ENCODE results near the gene CREB3L2. TPM values are rescaled to one million over a fixed set of nuclear protein-coding genes. Genes with fewer than 3 reads are reported as not detected.

CREB3L2 gene
- total and polyA plus RNA-seq, 2 of the 8 experiments (the other 6 are each of a cell fraction or from before 2014, with no cell fraction given): 14.4 to 48.3 TPM

- Histone ChIP-seq H2BK120ac (replicated peaks; ENCODE audit: low read depth, low read length) (no peak overlapping the region), H2AK5ac (ENCODE audit: low read depth, low read length) (no peak overlapping the region), H2BK12ac (ENCODE audit: low read depth, low read length) (no peak overlapping the region), H3K4ac (replicated peaks; ENCODE audit: insufficient read length, low read depth, low read length) (no peak overlapping the region), H3K27me3 (replicated peaks in 1 of 4; ENCODE audit: control insufficient read depth in 3 of 4, extremely low read depth in 1 of 4, insufficient read depth in 3 of 4, low read length in 3 of 4) (no peaks in the 10 kb centered on the region), H3K79me2 (ENCODE audit: control insufficient read depth in 1 of 2, insufficient read depth in 2 of 2, low read length in 2 of 2) (peaks cover 18 to 79% of the 10 kb centered on the region in 2 experiments), H3K23me2 (ENCODE audit: low read depth, low read length) (peaks cover 8% of the 10 kb centered on the region), H3K56ac (replicated peaks; ENCODE audit: insufficient read length, low read depth, low read length) (no peak overlapping the region), H3K79me1 (ENCODE audit: low read depth, low read length) (peaks cover 7% of the 10 kb centered on the region; the same call in 1 of the 2 replicates), H2BK5ac (ENCODE audit: low read depth, low read length) (no peak overlapping the region), H4K91ac (replicated peaks; ENCODE audit: insufficient read length, low read length) (no peak overlapping the region), H3K4me1 (replicated peaks in 1 of 4; ENCODE audit: control insufficient read depth in 3 of 4, insufficient read depth in 4 of 4, low read length in 3 of 4) (peaks cover 0 to 11% (median 8%) of the 10 kb centered on the region in 4 experiments; a peak in 5 of 7 replicates), H3K18ac (ENCODE audit: extremely low read depth, low read length) (no peak overlapping the region), H3K4me3 (ENCODE audit: extremely low read depth in 1 of 4, insufficient read depth in 2 of 4, low read depth in 3 of 4, low read length in 4 of 4) (no peak overlapping the region), H3K4me2 (ENCODE audit: insufficient read depth in 1 of 2, low read depth in 2 of 2, low read length in 2 of 2) (no peak overlapping the region; a peak in 1 of 4 replicates), H2AFZ (ENCODE audit: low read length) (no peak overlapping the region), H3K36me3 (ENCODE audit: control insufficient read depth in 2 of 4, insufficient read depth in 4 of 4, low read length in 3 of 4) (no peaks in the 10 kb centered on the region), H4K5ac (ENCODE audit: insufficient read length, low read depth, low read length) (no peak overlapping the region), H3K9ac (replicated peaks in 1 of 4; ENCODE audit: extremely low read depth in 1 of 4, low read depth in 3 of 4, low read length in 3 of 4) (no peak overlapping the region), H3K27ac (ENCODE audit: low read depth, low read length) (no peak overlapping the region), H2BK20ac (ENCODE audit: low read length) (no peak overlapping the region), H4K20me1 (replicated peaks in 1 of 2; ENCODE audit: control insufficient read depth in 1 of 2, insufficient read depth in 2 of 2, low read length in 2 of 2) (peaks cover 0 to 8% of the 10 kb centered on the region in 2 experiments), H2BK15ac (ENCODE audit: low read length) (no peak overlapping the region), H3K9me3 (ENCODE audit: insufficient read depth in 2 of 2, low read depth in 1 of 2, low read length in 1 of 2) (no peaks in the 10 kb centered on the region), H3K23ac (ENCODE audit: insufficient read length) (no peak overlapping the region), H4K8ac (ENCODE audit: extremely low read depth, insufficient read depth, low read length) (no peak overlapping the region), H3K14ac (ENCODE audit: insufficient read length) (no peak overlapping the region)
- 0% methylated on average over 1 of the region's 1 CpG; no CpG with 5 or more reads in 1 of the 2 experiments for whole genome bisulfite sequencing, 2 experiments (ENCODE audit: extremely low coverage in 1 of 2, insufficient coverage in 1 of 2, insufficient read length in 1 of 2, insufficient replicate concordance in 2 of 2, low coverage in 1 of 2, low lambda C conversion rate in 2 of 2, missing lambda C conversion rate in 1 of 2)
- no peak for FAIRE-seq
- DNase-seq (ENCODE audit: low read depth in 1 of 2, low spot score in 2 of 2): no peak
- ChIA-PET POLR2A (ENCODE audit: partially characterized antibody) (no interaction called here), CTCF (ENCODE audit: partially characterized antibody) (interaction anchor here (1.0 to 14.1 kb wide), 4 partner anchors 10 to 94 kb away, joined by 3 to 167 read pairs (median 4); no protein-coding TSS in a partner anchor)
- TF ChIP-seq BCL11A (IDR thresholded peaks at IDR 0.05; ENCODE audit: low read depth in 2 of 2, low read length in 2 of 2) (no peak), JUN (IDR thresholded peaks at IDR 0.05; ENCODE audit: low read depth, low read length) (no peak), CTBP2 (IDR thresholded peaks at IDR 0.05; ENCODE audit: borderline replicate concordance, insufficient read depth, insufficient read length, low read length) (no peak), PHF8 (conservative IDR thresholded peaks at IDR 0.05; ENCODE audit: low read depth, low read length) (no peak)
Measured at GRCh38 chr7:137998250-137998649, 3.6 kb downstream of the CREB3L2 start.
